SH-SY5Y (cell line): Measurements from ENCODE around the gene CDC5L.

ENCODE experiments used
- GATA2 ChIP-seq: IDR thresholded peaks from 2 replicates; pipeline ENCODE4 v1.6.1; 2011; ENCODE audit warnings: mild to moderate bottlenecking, low read depth, low read length
- GATA3 ChIP-seq: IDR thresholded peaks from 2 replicates; pipeline ENCODE4 v1.6.1; 2011; ENCODE audit warnings: low read depth, mild to moderate bottlenecking, low read length, moderate library complexity

GRCh38 chr6:44342052-44342451 lies 45.5 kb upstream of the CDC5L start:
- TF ChIP-seq GATA2 (peak; percentile 72), GATA3 (no peak)
